HG02970 (cell line): ENCODE measurements around the gene MDFI.

ENCODE experiments used
- ATAC-seq: cut with Tn5 transposase; IDR thresholded peaks from one replicate; pipeline ENCODE4 v1.9.1; 2021; ENCODE audit warnings: mild to moderate bottlenecking, moderate library complexity, moderate number of reproducible peaks; ENCODE audit not compliant: unreplicated experiment, low FRiP score

Gene MDFI

DNA sequence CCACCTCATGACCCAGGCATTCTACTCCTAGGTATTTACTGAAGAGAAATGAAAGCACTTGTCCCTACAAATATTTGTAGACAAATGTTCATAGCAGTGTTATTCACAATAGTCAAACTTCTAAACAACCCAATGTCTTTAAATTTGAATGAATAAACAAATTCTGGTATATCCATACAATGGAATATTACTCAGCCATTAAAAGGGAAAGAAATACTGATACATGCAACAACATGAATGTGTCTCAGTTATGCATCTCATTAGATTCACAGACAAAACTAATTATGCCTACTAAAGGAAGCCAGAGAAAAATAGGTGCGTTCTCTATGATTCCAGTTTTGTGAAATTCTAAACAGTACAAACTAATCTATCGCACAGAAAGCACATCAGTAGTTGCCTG lies 30.7 kb downstream of the MDFI start:
- no peak for ATAC-seq

DNA sequence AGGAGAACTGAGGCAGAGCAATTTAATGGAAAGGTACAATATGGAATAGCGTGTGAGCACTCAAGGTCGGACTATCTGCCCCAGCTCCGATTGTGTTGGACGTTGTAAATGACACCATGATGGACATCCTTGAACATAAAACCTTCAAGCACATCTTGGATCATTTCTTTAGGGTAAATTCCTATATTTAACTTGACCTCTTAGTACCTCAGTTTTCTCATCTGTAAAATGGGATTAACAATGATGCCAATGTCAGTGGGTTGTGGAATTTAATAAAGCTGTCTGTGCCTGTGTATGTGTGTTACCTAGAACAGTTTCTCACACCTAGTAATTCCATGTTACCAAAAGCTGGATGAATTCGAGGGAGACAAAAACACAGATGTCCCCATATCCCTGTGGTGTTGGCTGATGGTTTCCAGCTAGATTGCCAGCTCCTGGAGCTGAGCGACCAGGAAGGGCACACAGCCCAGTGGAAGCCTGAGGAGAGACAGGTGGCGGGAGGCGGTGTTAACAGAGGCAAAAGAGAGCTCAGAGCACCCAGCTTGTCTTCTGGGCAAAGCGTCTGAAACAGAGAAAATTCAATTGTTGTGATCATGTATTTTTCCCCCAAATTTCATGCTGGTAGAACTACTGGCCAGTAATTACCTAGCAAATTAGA lies 32.6 kb downstream of the MDFI start:
- ATAC-seq: no peak

DNA sequence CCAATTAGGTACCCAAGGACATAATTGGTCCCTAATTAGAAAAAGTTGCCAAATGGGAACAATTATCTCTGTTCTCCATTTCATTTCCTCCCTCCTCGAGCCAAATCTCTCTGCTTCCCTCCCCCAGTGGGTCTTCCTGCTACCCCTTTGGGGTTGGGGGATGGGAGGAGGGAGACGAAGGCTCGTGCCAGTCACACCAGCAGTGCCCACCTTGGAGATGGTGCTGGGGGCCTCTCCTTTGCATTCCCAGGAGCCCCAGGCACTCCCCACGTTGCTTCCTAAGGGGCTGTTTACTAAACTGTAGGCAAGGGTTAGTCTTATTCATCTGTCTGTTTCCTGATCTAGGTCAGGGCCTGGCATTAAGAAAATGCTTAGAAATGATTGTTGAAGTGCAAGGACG lies 33.1 kb downstream of the MDFI start:
- no peak for ATAC-seq

DNA sequence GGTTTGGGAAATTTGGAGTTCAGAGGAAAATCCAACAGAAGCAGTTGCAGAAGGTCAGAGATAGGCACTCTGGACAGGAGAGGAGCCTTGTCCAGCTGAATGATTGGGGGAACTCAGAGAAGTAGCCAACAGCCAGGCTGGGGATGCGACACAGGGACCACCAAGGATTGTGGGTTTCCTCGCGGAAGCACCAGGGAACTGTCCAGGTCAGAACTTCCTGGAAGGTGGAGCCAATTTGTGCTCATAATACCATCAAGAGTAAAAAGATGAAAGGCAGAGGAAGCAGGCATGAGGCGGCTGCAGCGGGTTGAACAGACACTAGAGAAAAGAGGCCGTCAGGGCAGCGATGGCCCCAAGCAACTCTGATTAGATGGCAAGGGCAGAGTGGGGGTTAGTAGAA lies 33.7 kb downstream of the MDFI start:
- no peak for ATAC-seq

DNA sequence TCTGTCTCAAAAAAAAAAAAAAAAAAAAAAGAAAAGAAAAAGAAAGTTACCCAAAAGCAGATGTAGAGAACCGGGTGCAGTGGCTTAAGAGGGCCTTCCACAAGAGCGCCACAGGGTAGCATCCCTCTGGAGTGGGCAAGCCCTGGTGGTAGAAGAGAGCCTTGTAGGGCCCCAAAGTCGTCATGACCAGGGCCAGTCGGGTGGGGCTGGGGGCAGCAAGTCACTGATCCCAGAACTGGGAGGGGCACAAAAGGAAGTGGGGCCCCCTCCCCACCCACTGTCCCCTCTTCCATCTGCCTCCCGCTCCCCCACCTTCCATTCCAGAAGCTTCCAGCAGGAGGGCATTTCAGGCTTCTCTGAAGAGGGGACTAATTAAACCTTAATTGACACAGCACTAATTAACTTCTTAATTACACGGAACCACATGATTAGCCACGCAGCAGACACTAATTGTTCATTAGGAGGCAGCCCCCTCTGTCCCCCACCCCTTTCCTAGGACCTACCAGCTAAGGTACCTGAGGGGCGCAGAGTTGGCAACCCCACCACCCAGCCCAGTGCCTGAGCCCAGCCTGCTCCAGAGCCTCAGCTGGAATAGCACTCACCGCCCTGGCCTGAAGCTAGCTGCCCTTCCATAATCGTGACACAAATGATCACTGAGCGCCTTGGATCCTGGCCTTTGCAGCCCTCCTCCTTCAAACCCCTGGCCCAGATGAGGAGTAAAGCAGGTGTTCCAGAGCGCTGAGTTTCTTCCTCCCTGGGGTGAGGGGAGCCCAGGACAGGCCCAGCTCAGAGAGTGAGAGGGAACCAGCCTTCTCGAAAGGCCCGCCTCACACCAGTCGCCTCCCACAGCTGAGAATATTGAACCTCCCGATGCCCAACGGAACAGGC lies 34.8 kb downstream of the MDFI start:
- ATAC-seq: no peak

DNA sequence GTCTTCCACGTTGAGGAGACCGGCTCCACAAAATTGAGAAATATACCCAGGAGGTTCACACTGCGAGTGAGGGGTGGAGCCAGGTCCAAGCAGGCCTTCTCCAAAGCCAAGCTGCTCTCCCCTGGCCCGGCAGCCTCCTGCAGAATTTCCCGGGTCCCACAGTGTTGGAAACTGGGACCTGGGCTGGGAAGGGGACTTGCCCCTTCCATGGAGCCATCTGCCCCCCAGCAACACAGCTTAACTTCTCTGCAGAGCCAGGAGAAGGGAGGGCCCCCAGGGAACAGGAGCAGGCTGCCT lies 35.4 kb downstream of the MDFI start:
- no peak for ATAC-seq

DNA sequence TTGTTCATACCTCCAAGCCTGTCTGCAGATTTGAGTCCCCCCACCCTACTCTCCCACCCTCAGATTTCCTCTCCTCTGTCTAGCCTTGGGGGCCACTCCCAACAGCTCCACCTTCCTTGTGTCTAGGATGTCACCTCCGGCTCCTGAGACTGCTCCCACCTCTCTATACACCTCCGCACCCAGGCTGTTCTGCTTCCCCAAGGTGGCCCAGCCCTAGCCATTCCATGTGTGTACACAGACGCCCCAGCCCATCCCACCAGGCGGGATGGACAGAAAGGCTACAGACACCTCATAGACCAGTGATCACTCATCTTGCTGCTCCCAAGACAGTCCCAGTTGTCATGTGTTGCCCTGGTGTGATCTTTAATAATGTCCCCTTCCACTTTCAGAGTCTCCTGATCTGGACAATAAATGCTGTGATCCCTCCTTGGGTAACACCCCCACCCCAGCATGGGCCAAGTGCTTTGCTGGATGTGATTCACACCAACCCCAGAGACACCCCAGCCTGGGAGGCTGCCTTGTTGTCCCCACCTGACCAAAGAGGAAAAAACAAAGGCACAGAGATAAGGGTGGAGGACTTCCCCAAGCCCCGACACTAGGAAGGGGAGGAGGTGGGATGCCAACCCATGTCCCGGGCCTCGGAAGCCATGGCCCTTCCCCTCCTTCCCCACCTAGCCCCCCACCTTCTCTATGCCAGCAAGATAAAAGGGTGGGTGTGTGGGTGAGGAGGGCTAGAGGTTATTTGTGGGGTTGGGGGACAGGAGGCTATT lies 36.1 kb downstream of the MDFI start:
- no peak for ATAC-seq

DNA sequence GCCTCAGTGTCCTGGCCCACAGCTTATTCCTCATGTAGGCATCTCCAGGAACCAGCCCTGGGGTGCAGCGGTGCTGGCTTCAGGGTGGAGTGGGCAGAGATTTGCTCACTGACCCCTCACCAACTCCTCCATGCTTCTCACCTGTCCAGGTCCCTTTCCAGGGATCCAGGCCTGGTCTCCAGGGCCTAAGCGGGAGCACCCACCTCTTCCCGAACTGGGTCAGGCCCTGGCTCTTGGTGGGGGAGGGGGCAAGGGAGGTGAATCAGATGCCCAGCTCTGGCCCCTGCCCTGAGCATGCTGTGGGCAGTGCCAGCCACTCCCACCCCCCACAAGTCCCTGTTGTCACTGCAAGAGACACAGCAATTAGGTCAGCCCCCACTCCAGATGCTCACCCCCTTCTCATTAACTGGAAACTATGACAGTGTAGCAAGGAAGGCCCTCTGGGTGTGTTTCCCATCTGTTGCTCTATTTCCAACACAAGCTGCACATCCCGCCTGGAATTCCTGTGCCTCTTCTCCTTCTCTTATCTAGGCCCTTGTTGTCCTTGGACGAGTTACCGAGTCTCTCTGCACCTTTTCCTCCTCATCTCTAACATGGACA lies 37.0 kb downstream of the MDFI start:
- no peak for ATAC-seq

DNA sequence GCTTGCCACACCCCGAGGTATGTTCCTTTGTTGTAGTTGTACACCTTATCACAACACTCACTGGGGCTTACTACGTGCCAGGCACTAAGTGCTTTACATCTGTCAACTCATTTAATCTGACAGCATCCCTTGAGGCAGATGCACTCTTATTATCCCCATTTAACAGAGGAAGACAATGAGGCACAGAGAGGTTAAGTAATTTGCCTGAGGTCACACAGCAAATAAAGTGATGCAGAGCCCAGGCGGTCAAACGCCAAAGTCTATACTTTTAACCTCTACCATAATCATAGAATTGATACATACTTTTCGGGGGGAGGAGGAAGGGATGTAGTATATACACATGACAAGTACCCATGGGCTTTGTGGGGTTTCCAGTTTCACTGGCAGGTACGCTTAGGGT lies 37.7 kb downstream of the MDFI start:
- no peak for ATAC-seq

DNA sequence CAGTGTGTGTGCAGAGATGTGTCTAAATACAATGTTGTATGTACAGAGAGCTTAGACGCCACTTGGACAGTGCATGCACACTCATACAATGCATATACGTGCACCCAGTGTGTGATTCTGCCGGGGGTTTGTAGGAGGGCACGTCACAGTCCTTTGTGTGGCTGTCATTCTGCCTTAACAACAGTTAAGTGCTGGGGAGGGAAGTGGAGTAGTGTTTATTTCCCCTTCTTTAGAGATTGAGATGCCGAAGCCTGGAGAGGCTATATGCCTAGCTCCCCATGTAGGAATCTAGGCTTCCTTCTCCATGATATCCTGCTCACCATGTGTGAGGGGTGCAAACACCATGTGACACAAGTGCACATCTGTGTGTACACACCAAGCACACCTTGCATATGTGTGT lies 38.2 kb downstream of the MDFI start:
- no peak for ATAC-seq

DNA sequence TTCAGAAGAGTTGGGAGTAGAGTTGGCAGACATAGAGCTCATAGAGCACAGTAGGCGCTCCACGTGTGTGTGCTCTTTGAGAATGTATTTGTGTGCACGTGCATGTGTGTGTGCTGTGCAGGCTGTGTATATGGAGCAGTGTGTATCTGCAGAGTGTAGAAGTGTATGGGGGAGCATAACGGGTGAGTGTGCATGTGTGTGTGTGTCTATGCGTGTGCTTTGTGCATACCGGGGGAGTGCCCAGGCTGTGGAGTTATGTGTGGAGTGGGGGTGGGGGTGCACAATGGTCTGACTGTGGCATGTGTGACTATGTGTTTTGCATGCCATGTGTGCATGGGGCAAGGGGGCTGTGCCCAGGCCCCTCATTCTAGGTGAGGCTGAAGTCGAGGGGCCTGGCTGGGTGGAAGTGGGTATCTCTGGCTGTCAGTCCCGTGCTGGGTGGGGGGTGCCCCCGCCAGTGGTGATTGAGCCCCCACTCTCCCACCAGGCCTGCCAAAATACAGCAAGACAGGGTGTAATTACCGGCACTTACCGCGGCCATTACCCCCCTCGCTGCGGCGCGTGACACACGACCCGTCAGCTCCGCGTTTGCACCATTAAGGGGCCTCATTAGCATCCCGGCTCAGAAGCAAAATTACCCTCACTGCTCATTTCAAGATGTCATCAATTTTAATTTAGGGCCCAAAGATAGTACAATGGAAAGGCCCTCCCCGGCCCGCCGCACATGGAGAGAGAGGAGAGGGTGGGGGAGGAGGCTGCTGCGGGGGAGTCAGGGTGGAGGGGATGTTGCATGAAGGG lies 39.1 kb downstream of the MDFI start:
- no peak for ATAC-seq

DNA sequence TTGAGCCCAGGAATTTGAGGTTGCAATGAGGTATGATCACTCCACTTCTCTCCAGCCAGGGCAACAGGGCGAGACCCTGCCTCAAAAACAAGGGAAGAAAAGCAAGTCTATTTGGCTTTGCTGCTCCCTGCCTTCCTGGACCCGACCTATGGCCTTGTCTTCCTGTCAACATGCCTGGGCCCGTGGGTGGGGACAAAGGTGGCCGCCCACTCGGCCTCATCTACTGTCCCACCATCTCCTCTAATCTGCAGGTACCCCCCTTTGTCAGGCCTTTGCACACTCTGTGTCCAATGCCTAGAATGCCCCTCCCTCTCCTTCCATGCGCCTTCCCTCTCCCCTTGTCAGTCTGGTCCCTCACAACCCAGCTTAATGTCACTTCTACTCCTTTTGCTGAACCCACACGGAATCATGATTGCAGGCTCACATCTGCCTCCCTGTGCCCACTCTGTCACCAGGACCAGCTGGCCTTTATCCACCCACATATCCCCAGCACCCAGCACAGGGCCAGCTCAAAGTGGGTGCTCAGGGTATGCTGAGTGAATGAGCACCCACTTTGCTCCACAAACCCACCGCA lies 40.3 kb downstream of the MDFI start:
- no peak for ATAC-seq

DNA sequence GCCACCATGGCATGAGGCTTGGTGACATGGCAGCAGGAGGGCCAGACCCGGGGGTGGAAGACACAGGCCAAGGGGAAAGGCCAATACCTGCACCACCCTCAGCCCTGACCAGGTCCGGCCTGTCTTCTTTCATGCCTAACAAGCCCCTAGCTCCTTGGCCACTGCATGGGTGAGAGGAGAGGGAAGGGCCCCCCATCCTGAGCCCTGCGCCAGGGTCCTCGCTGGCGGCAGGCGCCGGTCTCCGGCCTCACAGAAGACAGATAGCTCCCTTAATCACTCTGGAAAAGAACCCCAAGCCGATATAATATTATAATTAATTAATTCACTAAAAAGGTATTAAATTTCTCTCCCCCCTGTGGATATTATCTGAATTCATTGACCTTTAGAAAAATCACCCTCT lies 41.4 kb downstream of the MDFI start:
- no peak for ATAC-seq

DNA sequence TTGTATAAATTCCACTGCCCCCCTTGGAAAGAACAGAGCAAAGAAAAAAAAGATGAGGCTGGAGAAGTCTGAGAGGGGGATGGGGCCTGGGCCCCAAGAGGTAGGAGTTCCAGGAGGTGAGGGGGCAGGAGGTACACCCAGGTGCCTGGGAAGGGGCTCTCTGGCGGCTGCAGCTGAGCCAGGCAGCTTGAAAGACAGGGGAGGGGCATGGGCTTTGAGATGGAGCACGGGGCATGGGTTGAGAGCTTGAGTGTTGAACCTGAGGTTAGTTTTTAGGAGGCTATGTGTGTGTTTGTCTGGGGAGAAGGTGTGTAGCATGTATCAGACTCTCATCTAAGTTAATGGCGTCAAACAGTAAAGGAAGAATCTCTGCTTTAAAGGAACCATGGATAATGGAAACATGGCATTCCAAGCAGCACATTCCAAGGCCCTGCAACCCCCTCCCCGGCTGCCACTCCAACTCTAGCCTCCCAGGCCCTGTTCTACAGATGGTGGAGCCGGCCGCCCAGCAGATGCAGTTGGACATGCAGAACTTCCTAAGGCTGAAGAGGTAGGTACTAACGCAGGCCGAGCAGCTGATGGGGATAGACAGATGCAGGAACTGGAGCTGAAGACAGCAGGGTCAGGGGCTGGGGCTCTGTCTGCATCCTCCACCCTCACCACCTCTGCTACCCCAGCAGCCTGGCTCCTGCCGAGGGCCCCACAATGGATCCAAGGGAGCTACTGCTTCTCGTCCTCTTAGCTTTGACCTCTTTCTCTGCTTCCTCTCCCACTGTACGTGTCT lies 42.1 kb downstream of the MDFI start:
- no peak for ATAC-seq

DNA sequence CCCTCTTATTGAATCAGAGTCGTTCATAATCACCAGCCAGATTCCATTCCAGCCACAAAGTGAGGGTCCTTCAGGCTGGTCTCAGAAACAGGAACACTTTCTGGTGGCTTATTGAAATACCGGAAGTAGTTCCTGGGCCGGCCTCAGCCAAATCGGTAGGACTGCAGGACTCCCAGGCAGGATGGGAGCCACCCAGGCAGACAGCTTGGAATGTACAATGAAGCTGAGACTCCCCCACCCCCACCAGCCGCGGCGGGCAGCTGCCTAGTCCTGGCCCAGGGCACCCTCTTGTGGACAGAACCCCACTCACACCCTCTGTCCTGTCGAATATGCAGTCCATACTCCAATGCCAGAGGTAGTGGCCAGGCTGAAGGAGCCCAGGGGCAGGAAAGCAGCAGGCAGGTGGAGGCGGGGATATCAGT lies 43.8 kb downstream of the MDFI start:
- ATAC-seq: no peak

DNA sequence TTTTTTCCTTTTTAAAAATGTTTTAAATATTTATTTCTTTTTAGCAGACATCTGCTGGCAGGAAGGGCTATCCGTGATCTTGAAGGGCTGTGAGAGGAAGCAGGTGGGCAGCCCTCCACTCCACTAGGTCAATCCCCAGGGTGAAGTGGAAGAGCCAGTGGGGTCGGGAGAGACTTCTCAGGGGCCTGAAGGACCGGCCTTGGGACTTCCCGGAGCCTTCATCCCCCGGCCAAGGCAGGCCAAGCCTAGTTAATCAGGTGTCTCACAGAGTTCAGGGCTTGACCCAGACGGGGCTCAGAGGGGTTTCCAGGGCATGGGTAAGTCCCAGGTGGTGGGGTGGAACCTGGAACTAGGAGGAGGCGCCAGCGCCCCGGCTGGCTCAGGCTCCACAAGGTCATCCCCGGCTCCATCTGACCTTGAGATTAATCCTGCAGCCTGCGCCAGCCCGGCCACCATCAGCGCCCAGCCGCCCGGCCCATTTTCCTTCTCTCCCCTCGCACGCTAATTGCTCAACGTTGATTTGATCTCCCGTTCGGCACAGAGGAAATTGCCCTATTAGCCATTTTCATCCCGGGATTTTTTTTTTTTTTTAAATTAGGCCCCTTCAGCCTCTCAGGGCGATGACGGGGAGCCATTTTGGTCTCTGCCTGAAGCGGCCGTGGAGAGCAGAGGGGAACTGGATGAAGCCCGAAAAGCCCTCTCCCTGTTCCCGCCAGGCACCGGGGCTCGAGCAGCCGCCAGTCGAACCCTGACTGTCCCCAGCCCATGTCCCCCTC lies 44.4 kb downstream of the MDFI start:
- no peak for ATAC-seq

DNA sequence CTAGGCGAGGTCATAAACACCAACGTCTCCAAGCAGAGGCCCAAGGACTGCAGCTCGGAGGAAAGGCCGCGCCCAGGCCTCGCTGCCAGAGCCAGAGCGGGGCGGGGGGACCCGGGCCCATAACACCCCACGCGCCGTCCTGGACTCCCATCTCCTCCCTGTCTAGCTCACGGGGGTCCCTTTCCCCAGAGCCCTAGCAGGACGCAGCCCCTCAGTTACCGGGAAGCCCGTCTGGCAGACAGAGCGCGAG lies 44.9 kb downstream of the MDFI start:
- no peak for ATAC-seq

DNA sequence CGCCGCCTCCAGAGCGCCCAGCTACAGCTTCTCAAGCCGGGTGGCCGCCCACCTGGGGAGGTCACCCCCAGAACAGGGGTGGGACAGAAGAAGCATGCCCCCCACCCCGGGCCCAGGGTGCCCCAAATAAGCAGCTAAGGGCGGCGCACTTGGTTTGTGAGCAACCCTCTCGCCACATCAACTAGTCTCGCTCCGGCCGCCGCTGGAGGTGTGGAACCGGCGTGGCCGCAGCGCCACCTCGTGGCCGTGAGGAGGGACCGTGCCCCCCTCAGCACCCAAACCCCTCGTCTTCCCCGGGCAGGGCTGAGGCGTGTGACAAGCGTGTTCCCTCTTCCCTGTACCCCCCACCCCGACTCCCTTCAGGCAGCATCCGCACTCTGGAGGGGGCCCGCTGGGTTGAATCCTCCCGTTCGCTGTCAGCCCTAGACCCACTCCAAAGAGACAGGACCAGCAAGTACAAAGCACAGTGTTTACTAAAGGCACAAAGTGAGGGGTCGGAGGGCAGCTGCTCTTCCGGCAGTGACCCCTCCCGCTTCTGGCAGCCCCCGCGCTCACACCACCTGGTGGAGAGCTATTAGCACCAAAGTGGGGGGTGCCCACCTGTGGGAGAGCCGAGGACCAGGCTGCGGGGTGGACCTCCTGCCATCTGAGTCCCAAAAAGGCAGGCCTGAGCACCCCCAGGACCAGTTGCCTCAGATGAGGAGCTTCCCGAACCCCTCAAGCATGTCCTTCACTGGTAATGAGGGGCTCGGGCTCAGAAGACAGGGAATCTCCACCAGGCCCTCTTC lies 45.4 kb downstream of the MDFI start:
- peak; percentile 45 for ATAC-seq
